Vagina (tissue), 2 donors: Measurements from ENCODE around the gene SPTBN1.

Experiments
- CTCF ChIP-seq, 3 experiments: fragments of 450-650 bp in 2 of 3; fragments of 200-600 bp in 1 of 3; sonication (generic) in 1 of 3; IDR thresholded peaks; one replicate each; pipeline ENCODE4 v1.5.1; 2017 to 2019; ENCODE audit warnings: antibody characterized with exemption in 3 of 3, mild to moderate bottlenecking in 2 of 3, moderate library complexity in 2 of 3
- POLR2A ChIP-seq, 2 donors: fragments of 450-650 bp; IDR thresholded peaks; one replicate each; pipeline ENCODE4 v1.6.1; 2017; ENCODE audit warnings: antibody characterized with exemption in 2 of 2, mild to moderate bottlenecking in 2 of 2, moderate library complexity in 2 of 2

- TF ChIP-seq CTCF (IDR thresholded peaks at IDR 0.05) (no peak), POLR2A (IDR thresholded peaks at IDR 0.05) (no peak)
Observed at GRCh38 chr2:54667266-54667639, 211.1 kb downstream of the SPTBN1 start.
